NCI-H2227 (cell line): ENCODE results near the gene SCN8A.

Experiments used
- DNase-seq: peaks from one replicate; lab custom pipeline; 2025; ENCODE audit not compliant: unreplicated experiment; lab: John Stamatoyannopoulos, UW

SCN8A gene

DNA sequence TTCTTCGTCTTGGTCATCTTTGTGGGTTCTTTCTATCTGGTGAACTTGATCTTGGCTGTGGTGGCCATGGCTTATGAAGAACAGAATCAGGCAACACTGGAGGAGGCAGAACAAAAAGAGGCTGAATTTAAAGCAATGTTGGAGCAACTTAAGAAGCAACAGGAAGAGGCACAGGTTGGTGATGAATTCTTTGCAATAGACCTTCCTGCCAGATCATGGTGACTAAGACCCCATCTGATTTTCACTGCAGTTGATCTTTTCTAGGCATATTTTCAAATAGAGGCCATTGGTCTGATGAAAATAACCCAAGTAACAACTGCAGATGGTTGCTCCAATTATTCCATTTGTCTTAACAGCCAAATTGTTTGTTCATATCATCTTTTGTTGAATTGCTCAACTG lies 114.4 kb downstream of the SCN8A start:
- no peak for DNase-seq

DNA sequence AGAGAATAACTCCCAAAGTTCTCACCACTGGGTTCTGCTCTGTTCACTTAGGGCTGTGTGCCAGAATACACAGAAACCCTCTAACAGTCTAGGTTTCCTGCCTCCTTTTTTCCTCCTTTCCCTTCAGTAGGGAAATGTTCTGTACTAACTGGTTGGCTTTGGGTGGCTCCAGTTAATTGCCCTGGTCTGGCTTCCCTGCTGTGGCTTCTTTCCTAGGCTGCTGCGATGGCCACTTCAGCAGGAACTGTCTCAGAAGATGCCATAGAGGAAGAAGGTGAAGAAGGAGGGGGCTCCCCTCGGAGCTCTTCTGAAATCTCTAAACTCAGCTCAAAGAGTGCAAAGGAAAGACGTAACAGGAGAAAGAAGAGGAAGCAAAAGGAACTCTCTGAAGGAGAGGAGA lies 115.2 kb downstream of the SCN8A start:
- no peak for DNase-seq

DNA sequence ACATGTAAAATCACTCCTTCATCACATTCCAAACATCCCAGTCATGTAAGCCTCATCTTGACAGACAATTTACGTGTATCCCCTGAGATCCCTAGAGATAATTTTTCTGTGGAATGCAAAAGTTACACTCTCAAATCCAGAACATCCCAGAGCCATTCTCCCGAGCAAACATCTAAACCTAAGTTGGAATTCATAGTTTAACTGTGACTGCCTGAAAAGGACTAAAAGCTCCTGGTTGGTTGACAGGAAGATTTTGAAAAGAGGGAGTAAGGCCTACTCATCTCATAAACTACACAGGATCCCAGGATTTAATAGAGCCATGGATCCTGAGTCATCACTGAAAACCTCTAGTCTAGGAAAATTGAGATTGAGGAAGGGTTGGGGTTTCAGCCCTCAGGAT lies 123.6 kb downstream of the SCN8A start:
- DNase-seq, result no peak

DNA sequence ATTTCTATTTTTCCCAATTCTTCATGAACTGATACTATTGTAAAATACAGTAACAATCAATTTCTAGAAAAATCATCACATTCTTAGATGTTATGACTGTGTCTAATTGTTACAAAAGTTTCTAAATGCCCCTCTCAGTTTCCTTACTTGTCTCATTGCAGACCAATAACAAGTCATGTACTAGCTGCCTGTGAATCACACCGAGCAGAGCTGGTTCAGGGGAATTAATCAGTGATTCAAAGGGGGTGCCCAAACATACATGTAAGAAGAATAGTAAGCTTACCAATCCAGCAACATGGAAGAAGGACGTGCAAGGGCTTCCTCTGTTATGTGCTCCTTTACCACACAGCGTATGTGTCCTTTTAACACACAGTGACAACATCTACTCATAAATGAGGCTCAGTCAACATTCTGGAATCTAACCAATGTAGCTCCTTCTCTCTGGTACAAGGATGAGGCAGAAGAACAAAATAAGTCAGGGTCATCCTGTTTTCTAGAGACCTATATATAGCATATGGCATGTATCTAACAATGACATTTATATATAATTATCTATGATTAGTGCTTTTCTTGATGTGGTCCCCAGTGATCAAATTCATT lies 126.4 kb downstream of the SCN8A start:
- no peak for DNase-seq

DNA sequence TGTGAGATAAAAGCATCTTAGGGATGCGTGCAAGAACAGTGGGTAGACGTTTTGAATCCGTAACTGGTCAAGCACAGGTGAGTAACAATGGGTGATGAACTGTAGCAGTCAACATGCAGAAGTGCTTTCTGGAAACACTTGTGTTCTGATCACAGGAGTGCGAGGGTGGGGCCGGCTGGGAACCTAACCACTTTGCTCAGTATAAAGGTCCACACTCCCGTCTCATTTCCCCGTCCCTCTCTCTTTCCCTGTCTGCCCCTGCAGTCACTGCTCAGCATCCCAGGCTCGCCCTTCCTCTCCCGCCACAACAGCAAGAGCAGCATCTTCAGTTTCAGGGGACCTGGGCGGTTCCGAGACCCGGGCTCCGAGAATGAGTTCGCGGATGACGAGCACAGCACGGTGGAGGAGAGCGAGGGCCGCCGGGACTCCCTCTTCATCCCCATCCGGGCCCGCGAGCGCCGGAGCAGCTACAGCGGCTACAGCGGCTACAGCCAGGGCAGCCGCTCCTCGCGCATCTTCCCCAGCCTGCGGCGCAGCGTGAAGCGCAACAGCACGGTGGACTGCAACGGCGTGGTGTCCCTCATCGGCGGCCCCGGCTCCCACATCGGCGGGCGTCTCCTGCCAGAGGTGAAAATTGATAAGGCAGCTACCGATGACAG lies 130.4 kb downstream of the SCN8A start:
- peak; percentile 22 for DNase-seq

DNA sequence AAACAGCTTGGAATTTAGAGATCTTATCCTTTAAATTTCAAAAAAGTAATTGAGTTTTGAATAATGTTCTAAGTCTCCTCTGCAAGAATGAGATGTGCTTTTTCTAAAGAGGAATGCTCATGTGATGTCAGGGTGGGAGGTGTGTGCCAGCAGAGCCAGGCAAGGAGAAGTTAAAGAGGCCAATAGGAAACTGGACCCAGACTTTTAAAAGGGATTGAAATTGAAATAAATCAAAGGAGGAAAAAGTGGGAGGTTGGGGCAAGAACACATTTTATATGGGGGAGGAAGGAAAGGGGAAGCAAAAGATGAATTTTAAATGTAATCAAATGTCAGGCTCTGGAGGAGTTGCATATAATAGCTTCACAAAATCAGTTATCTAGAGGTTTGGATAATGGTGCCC lies 131.4 kb downstream of the SCN8A start:
- no peak for DNase-seq

DNA sequence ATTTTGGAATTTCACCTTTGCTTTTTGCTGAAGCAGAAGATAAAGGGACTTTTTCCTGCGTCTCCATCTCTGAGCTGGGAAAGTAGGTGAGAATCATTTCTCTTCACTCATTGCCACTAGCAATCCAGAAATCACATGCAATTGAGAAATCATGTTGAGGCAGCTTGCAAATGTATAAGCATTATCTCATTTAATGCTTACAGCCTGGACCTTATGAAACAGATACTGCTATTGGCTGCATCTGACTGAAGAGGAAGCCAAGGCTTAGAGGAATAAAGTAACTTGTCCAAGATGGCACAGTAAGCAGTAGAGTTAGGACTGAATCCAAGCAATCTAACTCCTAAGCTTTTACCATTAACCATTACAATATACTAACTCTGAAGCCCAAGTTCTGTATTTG lies 135.1 kb downstream of the SCN8A start:
- no peak for DNase-seq

DNA sequence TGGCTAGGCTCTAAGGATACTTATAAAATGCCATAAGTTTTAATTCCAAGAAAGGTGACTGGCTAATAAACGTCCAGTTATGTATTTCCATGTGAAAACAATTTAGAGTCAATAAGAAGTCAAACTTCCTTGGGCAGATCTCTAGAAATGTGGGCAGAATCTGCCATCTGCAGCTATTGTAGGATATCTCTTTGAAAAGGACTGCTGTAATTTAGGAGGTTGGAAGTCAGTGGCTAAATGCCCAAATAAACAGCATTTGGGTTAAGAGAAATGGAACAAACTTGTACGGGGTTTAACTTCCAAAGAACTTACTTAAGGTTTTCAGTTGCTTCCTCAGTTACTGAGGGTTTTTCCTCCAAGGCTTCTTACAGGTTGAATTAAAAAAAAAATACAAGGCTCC lies 135.9 kb downstream of the SCN8A start:
- no peak for DNase-seq

DNA sequence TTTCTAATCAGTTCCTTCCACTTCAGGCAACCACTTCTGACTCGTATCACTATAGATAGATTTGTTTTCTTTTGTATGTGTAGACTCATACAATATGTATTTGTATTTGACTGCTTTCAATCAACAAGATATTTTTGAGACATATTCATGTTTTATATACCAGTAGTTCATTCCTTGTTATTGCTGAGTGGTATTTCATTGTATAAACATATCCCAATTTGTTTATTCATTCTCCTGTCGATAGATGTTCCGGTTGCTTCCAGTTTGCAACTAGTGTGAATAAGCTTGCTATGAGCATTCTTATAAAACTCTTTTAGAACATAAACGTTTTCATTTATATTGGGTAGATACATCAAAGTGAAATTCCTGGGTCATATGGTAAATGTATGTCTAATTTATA lies 138.3 kb downstream of the SCN8A start:
- no peak for DNase-seq

DNA sequence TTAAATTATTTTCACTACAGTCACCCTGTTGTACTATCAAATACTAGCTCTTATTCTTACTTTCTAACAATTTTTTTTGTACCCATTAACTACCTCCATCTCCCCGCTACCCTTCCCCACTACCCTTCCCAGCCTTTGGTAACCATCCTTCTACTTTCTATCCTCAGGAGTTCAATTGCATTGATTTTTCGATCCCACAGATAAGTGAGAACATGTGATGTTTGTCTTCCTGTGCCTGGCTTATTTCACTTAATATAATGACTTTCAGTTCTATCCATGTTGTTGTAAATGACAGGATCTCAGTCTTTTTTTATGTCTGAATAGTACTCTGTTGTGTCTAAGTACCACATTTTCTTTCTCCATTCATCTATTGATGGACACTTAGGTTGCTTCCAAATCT lies 139.7 kb downstream of the SCN8A start:
- no peak for DNase-seq

DNA sequence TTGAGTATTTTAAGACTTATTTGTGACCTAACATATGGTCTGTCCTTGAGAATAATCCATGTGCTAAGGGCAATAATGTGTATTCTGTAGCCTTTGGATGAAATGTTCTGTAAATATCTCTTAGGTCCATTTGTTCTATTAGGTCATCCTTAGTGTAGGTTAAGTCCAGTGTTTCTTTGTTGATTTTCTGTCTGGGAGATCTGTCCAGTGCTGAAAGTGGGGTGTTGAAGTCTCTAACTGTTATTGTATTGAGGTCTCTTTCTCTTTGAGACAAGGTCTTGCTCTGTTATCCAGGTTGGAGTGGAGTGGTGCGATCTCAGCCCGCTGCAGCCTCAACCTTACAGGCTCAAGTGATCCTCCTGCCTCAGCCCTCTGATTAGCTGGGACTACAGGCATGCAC lies 149.5 kb downstream of the SCN8A start:
- no peak for DNase-seq

DNA sequence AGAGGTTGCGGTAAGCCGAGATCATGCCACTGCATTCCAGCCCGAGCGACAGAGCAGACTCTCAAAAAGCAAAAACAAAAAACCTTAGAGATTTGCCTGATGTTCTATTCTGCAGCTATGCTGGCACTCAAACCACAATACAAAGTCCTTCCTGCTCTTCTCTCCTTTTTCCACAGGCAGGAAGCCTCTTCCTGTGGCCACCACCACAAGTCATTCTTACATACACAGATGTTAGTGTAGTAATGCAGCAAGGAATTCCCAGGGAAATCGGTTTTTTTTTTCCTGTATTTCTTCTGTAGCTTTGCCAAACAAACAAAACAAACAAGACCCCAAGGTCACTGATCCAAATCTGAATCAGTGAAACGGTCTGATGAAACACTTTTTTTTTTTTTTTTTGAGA lies 153.2 kb downstream of the SCN8A start:
- DNase-seq, result no peak

DNA sequence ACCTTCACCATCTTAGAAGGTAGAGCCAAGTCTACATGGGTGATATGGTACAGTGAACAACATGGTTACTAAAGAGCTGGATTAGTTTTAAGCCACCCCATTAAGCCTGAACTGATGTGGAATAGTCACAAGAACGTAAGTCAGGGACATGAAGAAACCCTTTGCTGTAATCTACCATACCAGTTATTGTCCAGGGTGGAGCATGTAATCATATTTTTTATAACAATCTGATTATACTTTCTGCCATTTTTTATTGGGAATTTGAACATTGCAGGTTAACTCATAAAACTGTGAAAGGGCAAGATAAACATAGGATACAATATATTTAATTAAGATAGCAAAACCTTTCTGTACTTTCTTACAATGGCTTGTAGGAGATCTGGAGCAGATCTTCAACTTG lies 153.9 kb downstream of the SCN8A start:
- no peak for DNase-seq

DNA sequence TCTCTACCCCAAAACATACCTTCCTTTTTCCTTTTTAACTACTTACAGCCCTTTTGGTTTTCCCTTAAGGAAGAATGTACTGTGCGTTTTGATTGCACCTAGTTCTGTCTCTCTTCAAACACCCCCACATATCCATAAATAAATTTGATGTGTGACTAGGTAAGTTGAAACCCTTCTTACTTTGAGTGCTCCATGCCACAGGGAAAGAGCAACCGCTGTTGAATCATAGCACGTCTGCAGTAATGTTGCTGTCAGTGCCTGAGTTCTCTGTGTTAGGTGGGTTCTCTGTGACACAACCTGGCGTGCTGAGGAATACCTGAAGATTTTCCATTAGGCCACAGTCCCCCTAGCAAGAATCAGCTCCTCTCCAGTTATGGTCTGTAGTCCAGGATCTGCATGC lies 155.4 kb downstream of the SCN8A start:
- no peak for DNase-seq

DNA sequence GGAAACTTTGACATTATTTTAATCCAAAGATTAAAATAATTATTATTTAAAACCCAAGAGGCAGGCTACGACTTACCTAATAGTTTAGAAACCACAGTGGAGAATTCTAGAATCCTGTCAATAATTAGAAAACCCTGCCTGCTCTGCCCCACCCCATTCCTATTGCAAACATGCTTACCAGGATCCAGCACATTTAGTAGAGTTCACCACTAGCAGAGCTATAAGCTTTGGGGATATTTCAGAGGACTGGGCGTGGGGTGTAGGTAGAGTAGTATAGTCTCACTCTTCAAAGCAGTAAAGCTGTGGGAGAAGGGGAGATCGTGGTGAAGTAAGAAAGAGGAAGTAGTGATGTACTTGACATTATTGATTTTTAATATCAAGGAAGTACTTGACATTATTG lies 157.2 kb downstream of the SCN8A start:
- no peak for DNase-seq

DNA sequence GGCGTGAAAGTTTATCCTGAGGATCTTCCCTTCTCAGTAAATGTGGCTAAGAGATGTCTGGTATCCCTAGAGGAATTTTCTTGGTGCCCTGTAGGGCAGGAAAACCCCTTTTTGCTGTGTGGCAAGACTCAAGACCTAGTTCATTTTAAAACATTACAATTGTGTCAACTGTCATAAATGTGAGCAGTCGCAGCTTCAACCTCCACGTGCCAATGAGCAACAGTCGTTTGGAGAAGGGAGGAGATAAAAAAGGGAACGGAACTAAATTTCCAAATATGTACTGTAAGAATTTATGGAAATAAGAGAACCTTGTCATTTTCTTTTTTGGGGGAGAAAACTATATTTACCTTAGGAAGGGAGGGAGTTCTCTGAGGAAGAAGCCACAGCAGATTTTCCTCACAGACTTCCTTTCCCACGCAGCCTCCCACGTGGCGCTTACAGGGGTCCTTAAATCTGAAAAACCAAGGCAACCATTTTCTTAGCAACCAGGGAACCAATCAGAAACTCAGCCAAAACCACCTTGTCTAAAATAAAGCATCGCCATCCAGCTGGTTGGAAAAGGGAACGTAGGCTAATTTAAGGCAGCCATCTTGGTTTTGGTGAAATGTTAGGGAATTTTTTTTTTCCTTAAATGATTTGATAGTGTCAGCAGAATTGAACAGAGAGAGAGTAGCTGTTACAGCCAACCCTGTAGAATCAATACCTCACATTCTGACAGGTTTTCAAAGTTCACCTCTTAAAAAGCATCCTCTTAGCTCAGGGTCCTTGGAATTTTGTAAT lies 158.4 kb downstream of the SCN8A start:
- no peak for DNase-seq

DNA sequence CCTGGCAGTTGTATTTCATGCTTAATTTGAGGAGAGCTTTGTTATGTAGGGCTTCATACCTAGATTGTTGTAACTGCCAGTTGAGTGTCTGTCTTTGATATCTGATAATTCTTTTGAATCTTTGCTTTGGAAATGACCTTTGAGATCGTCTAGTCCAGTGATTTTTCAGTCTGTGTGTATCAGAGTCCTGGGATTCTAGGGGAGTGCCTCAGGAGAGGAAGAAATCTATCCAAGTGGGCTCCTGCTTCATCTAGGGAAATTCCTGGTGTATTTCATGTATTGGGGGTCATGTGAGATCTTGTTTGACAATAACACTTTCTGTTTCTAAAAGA lies 158.9 kb downstream of the SCN8A start:
- DNase-seq, result no peak

DNA sequence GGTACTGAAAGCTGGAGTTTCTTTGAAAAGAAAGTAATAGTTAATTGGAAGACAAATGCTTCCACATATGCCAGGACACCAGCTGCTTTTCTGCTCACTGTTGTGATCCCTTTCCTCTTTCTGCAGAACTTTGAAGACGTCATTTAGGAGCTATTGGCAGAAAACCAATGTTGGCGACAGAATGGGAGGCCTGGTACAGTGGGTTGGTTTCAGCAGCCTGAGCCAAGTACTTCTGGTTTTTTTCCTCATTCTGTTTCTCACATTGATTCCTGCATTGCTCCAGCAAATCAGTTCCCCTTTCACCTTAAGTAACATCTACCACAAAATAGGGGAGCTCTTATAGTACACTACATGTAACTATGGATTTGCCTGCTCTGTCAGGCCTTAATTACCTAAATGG lies 160.6 kb downstream of the SCN8A start:
- no peak for DNase-seq

DNA sequence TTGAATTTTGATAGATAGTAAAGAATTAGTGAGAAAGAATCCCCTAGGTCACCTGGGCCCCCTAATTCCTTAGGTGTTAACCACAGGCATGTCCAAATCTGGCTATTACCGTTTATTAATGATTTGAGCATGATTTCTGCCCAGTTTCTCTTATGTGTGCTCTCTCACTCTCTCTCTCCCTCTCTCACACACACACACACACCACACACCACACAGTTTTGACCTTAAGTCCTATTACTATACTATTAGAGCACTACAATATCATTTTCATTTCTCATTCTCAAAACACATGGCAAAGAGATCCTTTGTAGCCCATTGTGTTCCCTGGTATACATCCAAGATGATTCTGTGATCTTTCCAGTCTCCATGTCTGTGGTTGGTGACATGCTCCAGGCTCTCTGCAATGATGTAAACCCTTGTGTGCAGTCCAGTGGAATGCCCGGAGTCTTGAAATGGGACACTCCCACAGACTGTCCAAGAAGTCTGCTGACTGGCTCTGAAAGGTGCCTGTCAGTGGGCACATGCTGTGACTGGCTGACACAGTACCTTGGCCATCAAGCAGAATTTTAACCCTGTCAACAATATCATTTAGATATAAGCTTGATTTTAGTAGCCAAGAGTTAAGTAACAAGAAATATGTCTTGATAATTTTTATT lies 161.3 kb downstream of the SCN8A start:
- peak; percentile 6 for DNase-seq

DNA sequence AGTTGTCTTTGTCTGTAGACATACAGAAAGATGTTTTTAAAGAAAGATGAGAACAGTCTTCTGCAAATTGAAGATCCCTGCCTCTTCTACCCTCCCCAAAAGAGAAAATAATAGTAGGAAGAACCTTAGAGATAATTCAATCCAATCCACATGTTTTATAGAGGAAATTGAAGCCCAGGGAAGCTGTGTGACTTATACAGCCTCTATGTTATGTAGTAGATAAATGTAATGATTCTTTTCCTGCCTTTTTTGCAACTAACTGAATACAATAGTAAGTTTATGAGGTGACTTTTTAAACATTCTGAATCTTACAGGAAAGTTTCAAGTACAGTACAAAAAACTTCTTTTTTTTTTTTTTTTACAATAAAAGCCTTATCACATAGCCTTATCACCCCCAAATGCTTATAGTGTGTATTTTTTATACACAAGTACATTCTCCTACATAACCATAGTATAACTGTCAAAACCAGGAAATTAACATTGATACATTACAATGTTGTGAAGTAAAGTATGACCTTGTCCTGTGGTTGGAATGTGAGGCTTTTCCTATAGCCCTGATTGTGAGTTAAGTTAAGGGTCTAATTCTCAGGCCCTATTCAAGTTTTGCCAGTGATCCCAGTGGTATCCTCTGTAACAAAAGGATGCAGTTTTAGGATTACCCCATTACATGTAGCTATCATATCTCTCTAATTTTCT lies 163.1 kb downstream of the SCN8A start:
- no peak for DNase-seq

DNA sequence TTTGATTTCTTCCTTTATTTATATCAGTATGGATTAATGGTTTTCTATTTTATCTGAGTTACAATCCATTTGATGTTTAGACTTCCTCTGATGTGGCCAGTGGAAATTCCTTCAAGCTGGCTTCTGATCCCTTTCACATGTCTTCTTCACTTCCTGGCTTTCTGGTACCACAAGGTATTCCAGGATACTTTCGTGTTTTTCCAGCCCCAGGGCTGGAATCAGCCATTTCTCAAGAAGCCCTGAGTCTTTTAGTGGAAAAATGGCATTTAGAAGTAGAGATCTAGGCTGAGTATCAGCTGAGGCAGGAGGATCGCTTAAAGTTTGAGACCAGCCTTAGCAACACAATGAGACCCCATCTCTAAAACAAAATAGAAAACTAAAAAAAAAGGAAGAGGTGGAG lies 164.2 kb downstream of the SCN8A start:
- DNase-seq, result no peak

DNA sequence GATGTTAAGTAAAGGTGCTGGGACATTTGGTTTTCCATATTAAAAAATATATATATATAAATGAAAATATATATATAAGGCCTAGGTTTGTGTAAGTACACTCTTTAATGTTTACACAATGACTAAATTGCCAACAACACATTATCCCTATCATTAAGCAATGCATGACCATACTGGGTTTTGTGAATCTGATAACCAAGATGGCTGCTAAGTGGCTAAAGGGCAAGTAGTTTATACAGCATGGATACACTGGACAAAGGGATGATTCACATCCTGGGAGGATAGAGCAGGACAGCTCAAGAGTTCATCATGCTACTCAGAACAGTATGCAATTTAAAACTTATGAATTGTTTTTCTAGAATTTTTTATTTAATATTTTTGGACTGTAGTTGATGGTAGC lies 168.1 kb downstream of the SCN8A start:
- no peak for DNase-seq
